Measurements from ENCODE around the gene CHTF18. TPM values are rescaled to one million over a fixed set of nuclear protein-coding genes. Genes with fewer than 3 reads are reported as not detected.

The CHTF18 gene
- total and polyA plus RNA-seq, 9 of the 15 experiments (the other 6 are each of a cell fraction or from before 2014, with no cell fraction given), result 2.5 to 123 (median 17.0) TPM

GRCh38 chr16:819336-820043, 31.1 kb downstream of the CHTF18 start:
- intact Hi-C loops (cut with micrococcal nuclease), result no loop called here
- 3% methylated on average over 23 of the region's 23 CpGs for WGBS (ENCODE audit: insufficient coverage, low coverage, missing lambda C conversion rate)
- Histone ChIP-seq H3K27ac (ENCODE audit: extremely low read depth, low read depth, low read length) (no peak overlapping the region), H2AFZ (ENCODE audit: low read depth, low read length) (no peak overlapping the region), H4K20me1 (replicated peaks; ENCODE audit: control insufficient read depth, insufficient read depth, low read length) (no peaks in the 10 kb centered on the region), H3K36me3 (ENCODE audit: control insufficient read depth, insufficient read depth, low read length) (no peaks in the 10 kb centered on the region), H3K4me3 (no peak overlapping the region), H3K9ac (ENCODE audit: insufficient read depth in 1 of 2, low read depth in 2 of 2, low read length in 2 of 2) (no peak overlapping the region), H3K9me3 (replicated peaks; ENCODE audit: control insufficient read depth, insufficient read depth, low read depth, low read length) (no peaks in the 10 kb centered on the region; the same call in 1 of the 2 replicates), H3K9me1 (ENCODE audit: control insufficient read depth, insufficient read depth, low read length) (no peaks in the 10 kb centered on the region), H3K4me1 (replicated peaks in 1 of 2; ENCODE audit: control insufficient read depth in 2 of 2, insufficient read depth in 2 of 2, low read length in 2 of 2) (peaks cover 0 to 30% of the 10 kb centered on the region in 2 experiments; a peak in 2 of 5 replicates), H3K27me3 (ENCODE audit: control insufficient read depth in 2 of 2, insufficient read depth in 2 of 2, low read length in 2 of 2) (peaks cover 50 to 93% of the 10 kb centered on the region in 2 experiments), H3K4me2 (ENCODE audit: insufficient read depth, low read length) (no peak overlapping the region), H3K79me2 (ENCODE audit: control insufficient read depth, insufficient read depth, low read length) (no peaks in the 10 kb centered on the region)
- ChIA-PET CTCF (ENCODE audit: low intra/inter-chr PET ratio) (no interaction called here), POLR2A (interaction anchor here (0.6 to 2.0 kb wide), 2 partner anchors 10 to 241 kb away, joined by 3 to 5 read pairs; no protein-coding TSS in a partner anchor)
- TF ChIP-seq RNF2 (IDR thresholded peaks at IDR 0.05) (no peak), PTTG1 (tag; IDR thresholded peaks at IDR 0.05; ENCODE audit: low read depth) (no peak), NUFIP1 (IDR thresholded peaks at IDR 0.05; ENCODE audit: partially characterized antibody) (no peak), POLR2A (conservative IDR thresholded peaks at IDR 0.05) (no peak), ZZZ3 (IDR thresholded peaks at IDR 0.05) (no peak), SAP30 (IDR thresholded peaks at IDR 0.05; ENCODE audit: borderline replicate concordance, insufficient read depth, low read depth, low read length, poor library complexity, severe bottlenecking) (no peak), SNRNP70 (optimal IDR thresholded peaks at IDR 0.05; ENCODE audit: low read depth, low read length) (no peak), ZKSCAN8 (CRISPR knock-in tag; IDR thresholded peaks at IDR 0.05) (no peak), TARDBP (IDR thresholded peaks at IDR 0.05) (no peak), ESRRB (CRISPR knock-in tag; IDR thresholded peaks at IDR 0.05; ENCODE audit: borderline replicate concordance) (no peak), FOSL1 (tag; conservative IDR thresholded peaks at IDR 0.05) (no peak), NFRKB (IDR thresholded peaks at IDR 0.05; ENCODE audit: low read depth) (no peak)
- TF ChIP-seq, protein P1, sequence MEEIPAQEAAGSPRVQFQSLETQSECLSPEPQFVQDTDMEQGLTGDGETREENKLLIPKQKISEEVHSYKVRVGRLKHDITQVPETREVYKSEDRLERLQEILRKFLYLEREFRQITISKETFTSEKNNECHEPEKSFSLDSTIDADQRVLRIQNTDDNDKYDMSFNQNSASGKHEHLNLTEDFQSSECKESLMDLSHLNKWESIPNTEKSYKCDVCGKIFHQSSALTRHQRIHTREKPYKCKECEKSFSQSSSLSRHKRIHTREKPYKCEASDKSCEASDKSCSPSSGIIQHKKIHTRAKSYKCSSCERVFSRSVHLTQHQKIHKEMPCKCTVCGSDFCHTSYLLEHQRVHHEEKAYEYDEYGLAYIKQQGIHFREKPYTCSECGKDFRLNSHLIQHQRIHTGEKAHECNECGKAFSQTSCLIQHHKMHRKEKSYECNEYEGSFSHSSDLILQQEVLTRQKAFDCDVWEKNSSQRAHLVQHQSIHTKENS (CRISPR knock-in tag; IDR thresholded peaks at IDR 0.05), result no peak
- TF ChIP-seq, protein P2, sequence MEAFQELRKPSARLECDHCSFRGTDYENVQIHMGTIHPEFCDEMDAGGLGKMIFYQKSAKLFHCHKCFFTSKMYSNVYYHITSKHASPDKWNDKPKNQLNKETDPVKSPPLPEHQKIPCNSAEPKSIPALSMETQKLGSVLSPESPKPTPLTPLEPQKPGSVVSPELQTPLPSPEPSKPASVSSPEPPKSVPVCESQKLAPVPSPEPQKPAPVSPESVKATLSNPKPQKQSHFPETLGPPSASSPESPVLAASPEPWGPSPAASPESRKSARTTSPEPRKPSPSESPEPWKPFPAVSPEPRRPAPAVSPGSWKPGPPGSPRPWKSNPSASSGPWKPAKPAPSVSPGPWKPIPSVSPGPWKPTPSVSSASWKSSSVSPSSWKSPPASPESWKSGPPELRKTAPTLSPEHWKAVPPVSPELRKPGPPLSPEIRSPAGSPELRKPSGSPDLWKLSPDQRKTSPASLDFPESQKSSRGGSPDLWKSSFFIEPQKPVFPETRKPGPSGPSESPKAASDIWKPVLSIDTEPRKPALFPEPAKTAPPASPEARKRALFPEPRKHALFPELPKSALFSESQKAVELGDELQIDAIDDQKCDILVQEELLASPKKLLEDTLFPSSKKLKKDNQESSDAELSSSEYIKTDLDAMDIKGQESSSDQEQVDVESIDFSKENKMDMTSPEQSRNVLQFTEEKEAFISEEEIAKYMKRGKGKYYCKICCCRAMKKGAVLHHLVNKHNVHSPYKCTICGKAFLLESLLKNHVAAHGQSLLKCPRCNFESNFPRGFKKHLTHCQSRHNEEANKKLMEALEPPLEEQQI (IDR thresholded peaks at IDR 0.05), result no peak
- TF ChIP-seq, protein P3, sequence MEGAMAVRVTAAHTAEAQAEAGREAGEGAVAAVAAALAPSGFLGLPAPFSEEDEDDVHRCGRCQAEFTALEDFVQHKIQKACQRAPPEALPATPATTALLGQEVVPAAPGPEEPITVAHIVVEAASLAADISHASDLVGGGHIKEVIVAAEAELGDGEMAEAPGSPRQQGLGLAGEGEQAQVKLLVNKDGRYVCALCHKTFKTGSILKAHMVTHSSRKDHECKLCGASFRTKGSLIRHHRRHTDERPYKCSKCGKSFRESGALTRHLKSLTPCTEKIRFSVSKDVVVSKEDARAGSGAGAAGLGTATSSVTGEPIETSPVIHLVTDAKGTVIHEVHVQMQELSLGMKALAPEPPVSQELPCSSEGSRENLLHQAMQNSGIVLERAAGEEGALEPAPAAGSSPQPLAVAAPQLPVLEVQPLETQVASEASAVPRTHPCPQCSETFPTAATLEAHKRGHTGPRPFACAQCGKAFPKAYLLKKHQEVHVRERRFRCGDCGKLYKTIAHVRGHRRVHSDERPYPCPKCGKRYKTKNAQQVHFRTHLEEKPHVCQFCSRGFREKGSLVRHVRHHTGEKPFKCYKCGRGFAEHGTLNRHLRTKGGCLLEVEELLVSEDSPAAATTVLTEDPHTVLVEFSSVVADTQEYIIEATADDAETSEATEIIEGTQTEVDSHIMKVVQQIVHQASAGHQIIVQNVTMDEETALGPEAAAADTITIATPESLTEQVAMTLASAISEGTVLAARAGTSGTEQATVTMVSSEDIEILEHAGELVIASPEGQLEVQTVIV (CRISPR knock-in tag; IDR thresholded peaks at IDR 0.05; ENCODE audit: borderline replicate concordance), result no peak
- FAIRE-seq, result no peak
- in situ Hi-C loops (cut with MboI), result no loop called here
- no peak for ATAC-seq
- no TSS peak for BruUV-seq (replicated peaks)
- no peak for DNase-seq (ENCODE audit: extremely low read depth in 1 of 4, low spot score in 3 of 4)
